Neural cell (in vitro differentiated cells): Measurements from ENCODE around the gene FADS1. TPM values are rescaled to one million over a fixed set of nuclear protein-coding genes. Genes with fewer than 3 reads are reported as not detected.

Experiments used
- H2AFZ ChIP-seq: fragments of 200-600, 300-800 bp; sonication (generic), shearing (Covaris generic); 2 replicates; pipeline ENCODE4 v1.6.0; 2014; ENCODE audit warnings: low read depth, mild to moderate bottlenecking, antibody characterized with exemption, low read length, moderate library complexity
- H3F3A ChIP-seq: fragments of 200-600 bp; shearing (Covaris generic); 2 replicates; pipeline ENCODE4 v1.6.1; 2016; ENCODE audit warnings: mild to moderate bottlenecking, moderate library complexity, mixed read lengths, antibody characterized with exemption, low read length; ENCODE audit not compliant: insufficient read depth, poor library complexity, severe bottlenecking
- H3K27ac ChIP-seq: fragments of 200-600, 300-800 bp; sonication (generic), shearing (Covaris generic); 2 replicates; pipeline ENCODE4 v1.5.1; 2014; ENCODE audit warnings: mild to moderate bottlenecking, low read length, moderate library complexity
- H3K27me3 ChIP-seq: fragments of 300-800, 200-600 bp; sonication (generic), shearing (Covaris generic); 2 replicates; pipeline ENCODE4 v1.6.0; 2014; ENCODE audit warnings: mild to moderate bottlenecking, low read depth, low read length, moderate library complexity; ENCODE audit not compliant: insufficient read depth
- H3K36me3 ChIP-seq: fragments of 300-800, 200-600 bp; sonication (generic), shearing (Covaris generic); 2 replicates; pipeline ENCODE4 v1.5.1; 2014; ENCODE audit warnings: mild to moderate bottlenecking, antibody characterized with exemption, low read length, moderate library complexity; ENCODE audit not compliant: insufficient read depth
- H3K4me2 ChIP-seq: fragments of 300-800, 200-600 bp; sonication (generic), shearing (Covaris generic); 2 replicates; pipeline ENCODE4 v1.6.0; 2014; ENCODE audit warnings: mild to moderate bottlenecking, low read length
- H3K4me3 ChIP-seq: fragments of 300-800, 200-600 bp; sonication (generic), shearing (Covaris generic); 2 replicates; pipeline ENCODE4 v1.5.1; 2014; ENCODE audit warnings: mild to moderate bottlenecking, low read length, moderate library complexity
- H3K79me2 ChIP-seq: fragments of 200-600 bp; shearing (Covaris generic); replicated peaks from 2 replicates; pipeline ENCODE4 v1.6.0; 2014; ENCODE audit warnings: mild to moderate bottlenecking, low read length, moderate library complexity; ENCODE audit not compliant: insufficient read depth
- H3K9ac ChIP-seq: fragments of 300-800, 200-600 bp; sonication (generic), shearing (Covaris generic); 2 replicates; pipeline ENCODE4 v1.6.1; 2016; ENCODE audit warnings: mild to moderate bottlenecking, low read length, mixed read lengths
- H3K9me2 ChIP-seq: fragments of 200-600 bp; shearing (Covaris generic); 2 replicates; pipeline ENCODE4 v1.6.1; 2016; ENCODE audit warnings: mild to moderate bottlenecking, low read length, mixed read lengths; ENCODE audit not compliant: insufficient read depth
- H3K9me3 ChIP-seq: fragments of 200-600, 300-800 bp; sonication (generic), shearing (Covaris generic); 2 replicates; pipeline ENCODE4 v1.6.1; 2016; ENCODE audit warnings: mild to moderate bottlenecking, mixed run types, low read length, moderate library complexity, mixed read lengths
- H4K20me1 ChIP-seq: fragments of 200-600 bp; shearing (Covaris generic); 2 replicates; pipeline ENCODE4 v1.6.1; 2016; ENCODE audit warnings: mild to moderate bottlenecking, mixed run types; ENCODE audit not compliant: insufficient read depth
- EP300 ChIP-seq: fragments of 450-650 bp; conservative IDR thresholded peaks from 2 replicates; pipeline ENCODE4 v1.6.1; 2014; ENCODE audit warnings: antibody characterized with exemption, mild to moderate bottlenecking, moderate library complexity; ENCODE audit not compliant: poor library complexity, severe bottlenecking
- EZH2 ChIP-seq: fragments of 200-600, 300-800 bp; shearing (Covaris generic), sonication (generic); IDR thresholded peaks from 2 replicates; pipeline ENCODE4 v1.6.1; 2014; ENCODE audit warnings: antibody characterized with exemption, low read length, borderline replicate concordance, mild to moderate bottlenecking; ENCODE audit not compliant: insufficient read depth, poor library complexity, severe bottlenecking
- MXI1 ChIP-seq: fragments of 450-650 bp; conservative IDR thresholded peaks from 2 replicates; pipeline ENCODE4 v1.6.1; 2014; ENCODE audit warnings: antibody characterized with exemption, mild to moderate bottlenecking; ENCODE audit not compliant: poor library complexity, severe bottlenecking
- POLR2AphosphoS5 ChIP-seq: IDR thresholded peaks from 2 replicates; pipeline ENCODE4 v1.6.1; 2012
- RAD21 ChIP-seq: fragments of 450-650 bp; conservative IDR thresholded peaks from 2 replicates; pipeline ENCODE4 v1.6.1; 2014; ENCODE audit warnings: antibody characterized with exemption, mild to moderate bottlenecking, moderate library complexity
- SMC3 ChIP-seq: fragments of 450-650 bp; conservative IDR thresholded peaks from 2 replicates; pipeline ENCODE4 v1.6.1; 2014; ENCODE audit warnings: antibody characterized with exemption, mild to moderate bottlenecking, moderate library complexity; ENCODE audit not compliant: poor library complexity
- TAF1 ChIP-seq: IDR thresholded peaks from 2 replicates; pipeline ENCODE4 v1.6.1; 2012; ENCODE audit warnings: low read depth
- polyA plus RNA-seq: library from polyadenylated mRNA; depleted of rRNA; stranded (reverse); fragments of >200 nt; gene quantifications from 2 replicates; pipeline ENCODE4 v1.2.3, GENCODE V29; 2014
- TF ChIP-seq, protein P1 (sequence below): fragments of 450-650 bp; IDR thresholded peaks from 2 replicates; pipeline ENCODE4 v1.5.1; 2014; ENCODE audit warnings: antibody characterized with exemption, mild to moderate bottlenecking, moderate library complexity; ENCODE audit not compliant: poor library complexity, severe bottlenecking
- TF ChIP-seq, protein P2 (sequence below): IDR thresholded peaks from 2 replicates; pipeline ENCODE4 v1.6.1; 2012; ENCODE audit warnings: borderline replicate concordance

Gene FADS1
- polyA plus RNA-seq, 1 donor from 2014 or later, result 102 TPM

DNA sequence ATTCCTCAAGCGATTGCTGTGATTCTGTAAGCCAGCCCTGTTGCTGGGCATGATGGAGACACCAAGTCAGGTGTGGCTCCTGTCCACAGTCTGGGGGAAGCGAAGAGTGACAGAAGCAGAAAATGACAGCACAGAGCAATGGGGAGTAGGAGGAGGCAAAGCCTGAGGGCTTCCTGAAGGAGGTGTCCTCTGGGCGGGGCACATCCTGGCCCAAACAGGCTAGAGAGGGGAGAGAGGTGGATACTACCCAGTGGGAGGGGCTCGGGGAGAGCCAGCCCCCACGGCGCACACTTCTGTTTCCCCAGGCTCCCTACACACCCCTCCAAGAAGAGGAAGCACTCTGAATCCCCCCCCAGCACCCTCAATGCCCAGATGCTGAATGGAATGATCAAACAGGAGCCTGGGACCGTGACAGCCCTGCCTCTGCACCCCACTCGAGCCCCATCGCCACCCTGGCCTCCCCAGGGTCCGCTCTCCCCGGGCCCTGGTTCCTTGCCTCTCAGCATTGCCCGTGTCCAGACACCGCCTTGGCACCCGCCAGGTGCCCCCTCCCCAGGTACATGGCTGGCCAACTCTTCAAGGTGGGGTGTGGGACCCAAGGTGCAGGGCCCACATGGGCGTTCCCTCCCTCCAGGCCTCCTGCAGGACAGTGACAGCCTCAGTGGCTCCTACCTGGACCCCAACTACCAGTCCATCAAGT lies 45.5 kb downstream of the FADS1 start:
- Histone ChIP-seq H3K27ac (no peak overlapping the region), H3K4me3 (no peak overlapping the region), H3K79me2 (no peaks in the 10 kb centered on the region), H3K9me2 (no peaks in the 10 kb centered on the region), H3F3A (no peaks in the 10 kb centered on the region), H3K27me3 (no peaks in the 10 kb centered on the region), H3K9ac (no peak overlapping the region), H3K9me3 (no peaks in the 10 kb centered on the region), H4K20me1 (no peaks in the 10 kb centered on the region), H3K4me2 (no peak overlapping the region), H3K36me3 (no peaks in the 10 kb centered on the region), H2AFZ (no peak overlapping the region)
- no peak for TF ChIP-seq EZH2
- no peak for TF ChIP-seq TAF1
- TF ChIP-seq POLR2AphosphoS5, result no peak
- TF ChIP-seq RAD21, result no peak
- TF ChIP-seq SMC3, result no peak

DNA sequence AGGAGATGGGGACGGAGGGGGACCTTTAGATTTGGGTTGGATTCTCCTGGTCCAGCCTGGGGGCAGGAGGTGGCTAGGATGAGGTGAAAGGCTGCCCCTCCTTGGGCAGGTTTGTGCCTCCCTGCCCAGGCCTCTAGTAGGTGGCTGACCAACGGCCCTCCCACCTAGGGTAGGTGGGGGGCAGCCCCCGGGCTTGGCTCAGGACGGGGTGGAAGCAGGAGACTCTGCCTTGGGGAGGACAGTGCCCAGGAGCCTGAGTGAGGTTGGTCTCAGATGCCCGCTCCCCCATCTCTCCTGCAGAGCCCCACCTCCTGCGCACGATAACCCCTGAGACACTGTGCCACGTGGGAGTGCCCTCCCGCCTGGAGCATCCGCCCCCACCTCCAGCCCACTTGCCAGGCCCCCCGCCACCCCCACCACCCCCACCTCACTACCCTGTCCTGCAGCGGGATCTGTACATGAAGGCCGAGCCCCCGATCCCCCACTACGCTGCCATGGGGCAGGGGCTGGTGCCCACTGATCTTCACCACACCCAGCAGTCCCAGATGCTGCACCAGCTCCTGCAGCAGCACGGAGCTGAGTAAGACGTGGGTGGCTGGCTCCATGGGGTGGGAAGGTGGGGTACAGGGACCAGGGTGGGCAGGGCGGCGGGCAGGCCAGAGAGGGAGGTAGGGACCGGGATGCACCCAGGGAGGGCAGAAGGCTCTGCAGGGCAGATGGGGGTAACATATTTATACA lies 46.7 kb downstream of the FADS1 start:
- H3K79me2 ChIP-seq, result no peaks in the 10 kb centered on the region
- no peaks in the 10 kb centered on the region for H3K27me3 ChIP-seq
- no peaks in the 10 kb centered on the region for H4K20me1 ChIP-seq
- no peak overlapping the region for H3K4me2 ChIP-seq
- no peak overlapping the region for H3K4me3 ChIP-seq
- H3K9me2 ChIP-seq, result no peaks in the 10 kb centered on the region
- H3K36me3 ChIP-seq, result no peaks in the 10 kb centered on the region
- no peaks in the 10 kb centered on the region for H3K9me3 ChIP-seq
- no peak overlapping the region for H2AFZ ChIP-seq
- TF ChIP-seq RAD21 (no peak), EZH2 (no peak), SMC3 (no peak), MXI1 (no peak), EP300 (no peak)
- TF ChIP-seq, protein P1, sequence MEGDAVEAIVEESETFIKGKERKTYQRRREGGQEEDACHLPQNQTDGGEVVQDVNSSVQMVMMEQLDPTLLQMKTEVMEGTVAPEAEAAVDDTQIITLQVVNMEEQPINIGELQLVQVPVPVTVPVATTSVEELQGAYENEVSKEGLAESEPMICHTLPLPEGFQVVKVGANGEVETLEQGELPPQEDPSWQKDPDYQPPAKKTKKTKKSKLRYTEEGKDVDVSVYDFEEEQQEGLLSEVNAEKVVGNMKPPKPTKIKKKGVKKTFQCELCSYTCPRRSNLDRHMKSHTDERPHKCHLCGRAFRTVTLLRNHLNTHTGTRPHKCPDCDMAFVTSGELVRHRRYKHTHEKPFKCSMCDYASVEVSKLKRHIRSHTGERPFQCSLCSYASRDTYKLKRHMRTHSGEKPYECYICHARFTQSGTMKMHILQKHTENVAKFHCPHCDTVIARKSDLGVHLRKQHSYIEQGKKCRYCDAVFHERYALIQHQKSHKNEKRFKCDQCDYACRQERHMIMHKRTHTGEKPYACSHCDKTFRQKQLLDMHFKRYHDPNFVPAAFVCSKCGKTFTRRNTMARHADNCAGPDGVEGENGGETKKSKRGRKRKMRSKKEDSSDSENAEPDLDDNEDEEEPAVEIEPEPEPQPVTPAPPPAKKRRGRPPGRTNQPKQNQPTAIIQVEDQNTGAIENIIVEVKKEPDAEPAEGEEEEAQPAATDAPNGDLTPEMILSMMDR, result no peak
- H3K9ac ChIP-seq, result no peak overlapping the region
- no peaks in the 10 kb centered on the region for H3F3A ChIP-seq
- H3K27ac ChIP-seq, result no peak overlapping the region

DNA sequence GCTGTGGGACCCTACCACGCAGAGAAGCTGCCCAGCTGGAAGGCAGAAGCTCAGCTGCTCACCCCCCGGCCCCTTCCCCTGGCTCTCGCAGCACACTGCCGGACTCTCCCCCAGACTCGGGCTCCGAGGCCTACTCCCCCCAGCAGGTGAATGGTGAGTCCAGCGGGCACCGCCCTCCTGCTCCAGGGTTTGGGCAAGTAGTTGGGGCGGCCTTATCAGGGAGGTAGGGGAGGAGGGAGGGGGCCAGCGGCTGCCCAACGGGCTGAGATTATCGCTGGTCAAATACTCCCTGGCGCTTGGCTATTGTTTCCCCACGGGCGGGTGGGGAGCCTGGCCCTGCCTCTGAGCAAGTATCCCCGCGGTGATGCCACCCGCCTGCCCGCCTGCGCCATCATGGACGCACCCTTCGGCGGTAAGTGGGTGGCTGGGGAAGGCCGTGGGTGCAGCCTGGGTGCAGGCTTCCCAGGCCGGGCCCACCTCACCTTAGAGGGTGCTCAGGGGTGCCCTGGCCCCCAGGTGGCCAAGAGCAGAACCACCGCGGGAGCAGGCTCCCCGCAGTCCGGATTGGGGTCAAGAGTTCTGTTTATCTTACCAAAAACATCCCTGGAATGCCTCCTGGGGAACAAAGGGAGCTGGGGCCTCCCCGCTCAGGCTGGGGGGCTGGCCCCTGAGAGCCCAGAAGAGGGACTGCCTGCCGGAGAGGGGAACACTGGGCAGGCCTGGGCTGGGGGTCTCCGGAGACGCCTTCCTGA lies 47.5 kb downstream of the FADS1 start:
- no peak overlapping the region for H3K27ac ChIP-seq
- H2AFZ ChIP-seq, result no peak overlapping the region

More for the DNA sequence above, 47.5 kb downstream of the FADS1 start:
- Histone ChIP-seq H3K36me3 (no peaks in the 10 kb centered on the region), H3F3A (no peaks in the 10 kb centered on the region), H3K27me3 (no peaks in the 10 kb centered on the region), H3K79me2 (no peaks in the 10 kb centered on the region), H4K20me1 (no peaks in the 10 kb centered on the region), H3K4me3 (no peak overlapping the region), H3K9me3 (no peaks in the 10 kb centered on the region), H3K9ac (no peak overlapping the region), H3K4me2 (no peak overlapping the region), H3K9me2 (no peaks in the 10 kb centered on the region)
- TF ChIP-seq MXI1, result no peak
- TF ChIP-seq, protein P2, sequence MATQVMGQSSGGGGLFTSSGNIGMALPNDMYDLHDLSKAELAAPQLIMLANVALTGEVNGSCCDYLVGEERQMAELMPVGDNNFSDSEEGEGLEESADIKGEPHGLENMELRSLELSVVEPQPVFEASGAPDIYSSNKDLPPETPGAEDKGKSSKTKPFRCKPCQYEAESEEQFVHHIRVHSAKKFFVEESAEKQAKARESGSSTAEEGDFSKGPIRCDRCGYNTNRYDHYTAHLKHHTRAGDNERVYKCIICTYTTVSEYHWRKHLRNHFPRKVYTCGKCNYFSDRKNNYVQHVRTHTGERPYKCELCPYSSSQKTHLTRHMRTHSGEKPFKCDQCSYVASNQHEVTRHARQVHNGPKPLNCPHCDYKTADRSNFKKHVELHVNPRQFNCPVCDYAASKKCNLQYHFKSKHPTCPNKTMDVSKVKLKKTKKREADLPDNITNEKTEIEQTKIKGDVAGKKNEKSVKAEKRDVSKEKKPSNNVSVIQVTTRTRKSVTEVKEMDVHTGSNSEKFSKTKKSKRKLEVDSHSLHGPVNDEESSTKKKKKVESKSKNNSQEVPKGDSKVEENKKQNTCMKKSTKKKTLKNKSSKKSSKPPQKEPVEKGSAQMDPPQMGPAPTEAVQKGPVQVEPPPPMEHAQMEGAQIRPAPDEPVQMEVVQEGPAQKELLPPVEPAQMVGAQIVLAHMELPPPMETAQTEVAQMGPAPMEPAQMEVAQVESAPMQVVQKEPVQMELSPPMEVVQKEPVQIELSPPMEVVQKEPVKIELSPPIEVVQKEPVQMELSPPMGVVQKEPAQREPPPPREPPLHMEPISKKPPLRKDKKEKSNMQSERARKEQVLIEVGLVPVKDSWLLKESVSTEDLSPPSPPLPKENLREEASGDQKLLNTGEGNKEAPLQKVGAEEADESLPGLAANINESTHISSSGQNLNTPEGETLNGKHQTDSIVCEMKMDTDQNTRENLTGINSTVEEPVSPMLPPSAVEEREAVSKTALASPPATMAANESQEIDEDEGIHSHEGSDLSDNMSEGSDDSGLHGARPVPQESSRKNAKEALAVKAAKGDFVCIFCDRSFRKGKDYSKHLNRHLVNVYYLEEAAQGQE, result no peak
- TF ChIP-seq SMC3, result no peak
- TF ChIP-seq EP300, result no peak
